Suprapubic skin (tissue), 3 donors: ENCODE data around the gene PKNOX1.

Experiments
- POLR2AphosphoS5 ChIP-seq, 3 donors: sonication (generic); formaldehyde crosslinking; IDR thresholded peaks; one replicate each; pipeline ENCODE4 v1.6.1; 2017; ENCODE audit warnings: antibody characterized with exemption in 3 of 3
- TF ChIP-seq, protein P1 (sequence below), 2 donors: fragments of 200-600 bp in 1 of 2; fragments of 450-650 bp in 1 of 2; sonication (generic) in 1 of 2; IDR thresholded peaks; one replicate each; pipeline ENCODE4 v1.5.1; 2016 to 2019; ENCODE audit warnings: antibody characterized with exemption in 2 of 2, mild to moderate bottlenecking in 1 of 2, moderate library complexity in 1 of 2

DNA sequence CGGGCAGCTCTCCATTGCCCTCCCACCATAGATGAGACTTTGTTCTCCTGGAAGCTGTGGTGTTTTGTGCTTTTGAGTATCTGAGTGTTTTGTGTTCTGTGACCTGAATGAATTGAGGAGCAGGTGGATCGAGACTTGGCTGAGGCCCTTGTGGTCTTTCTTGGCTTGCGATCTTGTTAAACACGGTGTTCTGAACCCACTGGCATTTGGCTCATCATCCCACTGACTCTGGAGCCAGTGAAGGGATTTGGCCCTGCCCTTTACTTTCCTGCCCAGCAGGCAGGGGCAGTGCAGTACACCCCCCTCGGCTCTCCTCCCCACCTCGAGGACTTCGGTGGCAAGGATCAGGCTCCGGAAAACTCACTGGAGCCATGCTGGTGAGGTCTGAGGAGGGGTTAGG is 30.6 kb downstream of the PKNOX1 start:
- TF ChIP-seq, protein P1, sequence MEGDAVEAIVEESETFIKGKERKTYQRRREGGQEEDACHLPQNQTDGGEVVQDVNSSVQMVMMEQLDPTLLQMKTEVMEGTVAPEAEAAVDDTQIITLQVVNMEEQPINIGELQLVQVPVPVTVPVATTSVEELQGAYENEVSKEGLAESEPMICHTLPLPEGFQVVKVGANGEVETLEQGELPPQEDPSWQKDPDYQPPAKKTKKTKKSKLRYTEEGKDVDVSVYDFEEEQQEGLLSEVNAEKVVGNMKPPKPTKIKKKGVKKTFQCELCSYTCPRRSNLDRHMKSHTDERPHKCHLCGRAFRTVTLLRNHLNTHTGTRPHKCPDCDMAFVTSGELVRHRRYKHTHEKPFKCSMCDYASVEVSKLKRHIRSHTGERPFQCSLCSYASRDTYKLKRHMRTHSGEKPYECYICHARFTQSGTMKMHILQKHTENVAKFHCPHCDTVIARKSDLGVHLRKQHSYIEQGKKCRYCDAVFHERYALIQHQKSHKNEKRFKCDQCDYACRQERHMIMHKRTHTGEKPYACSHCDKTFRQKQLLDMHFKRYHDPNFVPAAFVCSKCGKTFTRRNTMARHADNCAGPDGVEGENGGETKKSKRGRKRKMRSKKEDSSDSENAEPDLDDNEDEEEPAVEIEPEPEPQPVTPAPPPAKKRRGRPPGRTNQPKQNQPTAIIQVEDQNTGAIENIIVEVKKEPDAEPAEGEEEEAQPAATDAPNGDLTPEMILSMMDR (IDR thresholded peaks at IDR 0.05): no peak
- TF ChIP-seq POLR2AphosphoS5 (IDR thresholded peaks at IDR 0.05): no peak
